Measurements from ENCODE around the gene CHRNA3.

The CHRNA3 gene

GRCh38 chr15:78663703-78664102 is 42.9 kb upstream of the CHRNA3 start:
- Histone ChIP-seq H3K4me3 (ENCODE audit: insufficient read depth in 1 of 2, low read depth in 1 of 2, low read length in 2 of 2) (no peak overlapping the region), H2BK120ac (ENCODE audit: low read depth, low read length) (no peak overlapping the region), H2AFZ (ENCODE audit: low read depth, low read length) (no peak overlapping the region), H3K27ac (ENCODE audit: low read length, poor library complexity, severe bottlenecking) (no peak overlapping the region), H3K18ac (ENCODE audit: low read depth in 1 of 2, low read length in 2 of 2) (no peak overlapping the region), H3K9me3 (ENCODE audit: control insufficient read depth, low read length) (no peaks in the 10 kb centered on the region), H3K79me1 (replicated peaks; ENCODE audit: low read length, poor library complexity, severe bottlenecking) (no peaks in the 10 kb centered on the region), H3K4me1 (ENCODE audit: control insufficient read depth, insufficient read depth, low read depth, low read length) (no peaks in the 10 kb centered on the region), H2BK15ac (ENCODE audit: low read depth, poor library complexity, severe bottlenecking) (no peak overlapping the region), H3K14ac (ENCODE audit: low read length in 2 of 2) (no peak overlapping the region), H3K4me2 (ENCODE audit: low read length, poor library complexity, severe bottlenecking) (no peak overlapping the region), H3K36me3 (ENCODE audit: control insufficient read depth in 1 of 2, insufficient read depth in 2 of 2, low read depth in 1 of 2, low read length in 2 of 2) (no peaks in the 10 kb centered on the region), H2BK5ac (ENCODE audit: low read depth, low read length, poor library complexity, severe bottlenecking) (no peak overlapping the region), H2BK12ac (ENCODE audit: low read length in 2 of 2) (no peak overlapping the region), H3K23ac (ENCODE audit: low read length in 2 of 2) (no peak overlapping the region), H4K91ac (ENCODE audit: low read length) (no peak overlapping the region), H4K8ac (ENCODE audit: low read length) (no peak overlapping the region), H3K9ac (ENCODE audit: low read length) (no peak overlapping the region), H3K4ac (ENCODE audit: low read depth in 1 of 2, low read length in 2 of 2) (no peak overlapping the region), H2AK5ac (ENCODE audit: low read length, severe bottlenecking) (no peak overlapping the region), H3K27me3 (ENCODE audit: control insufficient read depth in 1 of 2, insufficient read depth in 1 of 2, low read length in 2 of 2) (peaks cover 33 to 67% of the 10 kb centered on the region in 2 experiments)
- DNase-seq: no peak
- 50% methylated on average over 1 of the region's 1 CpG for WGBS

DNA sequence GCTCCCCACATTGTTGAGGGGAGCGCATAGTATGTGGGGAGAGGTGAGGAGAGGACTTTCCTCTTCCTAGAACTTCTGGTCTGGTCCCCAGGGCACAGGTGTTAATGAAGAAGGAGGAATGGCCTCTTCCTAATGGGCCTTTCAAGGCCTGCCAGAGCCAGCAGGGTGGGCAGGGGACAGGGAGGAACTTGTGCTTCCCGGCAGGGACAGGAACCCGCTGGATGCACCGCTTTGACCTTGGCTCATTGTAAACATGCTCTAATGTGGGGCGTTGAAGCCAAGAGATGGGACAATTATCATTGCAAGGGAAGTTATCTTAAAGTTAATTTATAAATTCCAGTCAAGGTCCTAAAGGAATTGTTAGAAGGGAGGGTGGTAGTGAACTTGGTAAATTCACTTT is 41.2 kb upstream of the CHRNA3 start:
- Histone ChIP-seq H3K14ac (ENCODE audit: low read length in 2 of 2) (no peak overlapping the region), H2BK15ac (ENCODE audit: low read depth, poor library complexity, severe bottlenecking) (no peak overlapping the region), H3K4ac (ENCODE audit: low read depth in 1 of 2, low read length in 2 of 2) (no peak overlapping the region), H2BK5ac (ENCODE audit: low read depth, low read length, poor library complexity, severe bottlenecking) (no peak overlapping the region), H3K4me3 (ENCODE audit: insufficient read depth in 1 of 2, low read depth in 1 of 2, low read length in 2 of 2) (no peak overlapping the region), H2AK5ac (ENCODE audit: low read length, severe bottlenecking) (no peak overlapping the region), H2AFZ (ENCODE audit: low read depth, low read length) (no peak overlapping the region), H2BK12ac (ENCODE audit: low read length in 2 of 2) (no peak overlapping the region), H2BK120ac (ENCODE audit: low read depth, low read length) (no peak overlapping the region), H3K27ac (ENCODE audit: low read length, poor library complexity, severe bottlenecking) (no peak overlapping the region), H3K79me1 (replicated peaks; ENCODE audit: low read length, poor library complexity, severe bottlenecking) (no peaks in the 10 kb centered on the region), H3K4me2 (ENCODE audit: low read length, poor library complexity, severe bottlenecking) (no peak overlapping the region), H3K27me3 (ENCODE audit: control insufficient read depth in 1 of 2, insufficient read depth in 1 of 2, low read length in 2 of 2) (peaks cover 27 to 55% of the 10 kb centered on the region in 2 experiments), H3K23ac (ENCODE audit: low read length in 2 of 2) (no peak overlapping the region), H4K8ac (ENCODE audit: low read length) (no peak overlapping the region), H3K36me3 (ENCODE audit: control insufficient read depth in 1 of 2, insufficient read depth in 2 of 2, low read depth in 1 of 2, low read length in 2 of 2) (no peaks in the 10 kb centered on the region), H3K9me3 (ENCODE audit: control insufficient read depth, low read length) (no peaks in the 10 kb centered on the region), H3K18ac (ENCODE audit: low read depth in 1 of 2, low read length in 2 of 2) (no peak overlapping the region), H4K91ac (ENCODE audit: low read length) (no peak overlapping the region), H3K9ac (ENCODE audit: low read length) (no peak overlapping the region), H3K4me1 (ENCODE audit: control insufficient read depth, insufficient read depth, low read depth, low read length) (no peaks in the 10 kb centered on the region)
- DNase-seq: no peak
- WGBS: 80% methylated on average over 5 of the region's 5 CpGs

DNA sequence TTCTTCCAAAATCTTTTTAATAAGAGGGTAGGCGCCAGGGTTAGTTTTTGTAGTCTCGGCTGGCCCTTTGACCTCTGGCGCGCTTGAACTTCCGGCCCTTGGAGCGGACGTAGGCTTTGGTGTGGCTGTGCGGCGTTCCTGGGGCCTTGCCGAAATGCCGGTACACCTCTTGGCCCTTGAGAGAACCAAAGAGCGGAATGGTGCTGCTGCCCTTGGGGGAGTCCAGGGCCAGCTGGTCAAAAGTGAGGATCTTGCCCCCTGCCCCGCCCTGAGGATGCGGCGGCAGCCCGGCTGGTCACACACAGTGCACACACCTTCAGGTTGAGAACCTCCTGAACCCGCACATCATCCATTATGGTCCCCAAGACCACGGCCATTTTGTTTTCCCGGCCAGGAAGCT is 40.2 kb upstream of the CHRNA3 start:
- Histone ChIP-seq H2BK5ac (ENCODE audit: low read depth, low read length, poor library complexity, severe bottlenecking) (no peak overlapping the region), H2AK5ac (ENCODE audit: low read length, severe bottlenecking) (no peak overlapping the region), H2BK12ac (ENCODE audit: low read length in 2 of 2) (no peak overlapping the region), H3K18ac (ENCODE audit: low read depth in 1 of 2, low read length in 2 of 2) (no peak overlapping the region), H3K14ac (ENCODE audit: low read length in 2 of 2) (no peak overlapping the region), H4K91ac (ENCODE audit: low read length) (no peak overlapping the region), H3K4me1 (ENCODE audit: control insufficient read depth, insufficient read depth, low read depth, low read length) (no peaks in the 10 kb centered on the region), H3K36me3 (ENCODE audit: control insufficient read depth in 1 of 2, insufficient read depth in 2 of 2, low read depth in 1 of 2, low read length in 2 of 2) (no peaks in the 10 kb centered on the region), H3K4ac (ENCODE audit: low read depth in 1 of 2, low read length in 2 of 2) (no peak overlapping the region), H3K4me2 (ENCODE audit: low read length, poor library complexity, severe bottlenecking) (no peak overlapping the region), H2BK120ac (ENCODE audit: low read depth, low read length) (no peak overlapping the region), H2AFZ (ENCODE audit: low read depth, low read length) (no peak overlapping the region), H4K8ac (ENCODE audit: low read length) (no peak overlapping the region), H3K23ac (ENCODE audit: low read length in 2 of 2) (no peak overlapping the region), H3K9me3 (ENCODE audit: control insufficient read depth, low read length) (no peaks in the 10 kb centered on the region), H3K9ac (ENCODE audit: low read length) (no peak overlapping the region), H3K79me1 (replicated peaks; ENCODE audit: low read length, poor library complexity, severe bottlenecking) (no peaks in the 10 kb centered on the region), H3K4me3 (ENCODE audit: insufficient read depth in 1 of 2, low read depth in 1 of 2, low read length in 2 of 2) (no peak overlapping the region), H3K27me3 (ENCODE audit: control insufficient read depth in 1 of 2, insufficient read depth in 1 of 2, low read length in 2 of 2) (peaks cover 28 to 53% of the 10 kb centered on the region in 2 experiments), H2BK15ac (ENCODE audit: low read depth, poor library complexity, severe bottlenecking) (no peak overlapping the region), H3K27ac (ENCODE audit: low read length, poor library complexity, severe bottlenecking) (no peak overlapping the region)
- no peak for DNase-seq
- 96% methylated on average over 19 of the region's 19 CpGs for WGBS

DNA sequence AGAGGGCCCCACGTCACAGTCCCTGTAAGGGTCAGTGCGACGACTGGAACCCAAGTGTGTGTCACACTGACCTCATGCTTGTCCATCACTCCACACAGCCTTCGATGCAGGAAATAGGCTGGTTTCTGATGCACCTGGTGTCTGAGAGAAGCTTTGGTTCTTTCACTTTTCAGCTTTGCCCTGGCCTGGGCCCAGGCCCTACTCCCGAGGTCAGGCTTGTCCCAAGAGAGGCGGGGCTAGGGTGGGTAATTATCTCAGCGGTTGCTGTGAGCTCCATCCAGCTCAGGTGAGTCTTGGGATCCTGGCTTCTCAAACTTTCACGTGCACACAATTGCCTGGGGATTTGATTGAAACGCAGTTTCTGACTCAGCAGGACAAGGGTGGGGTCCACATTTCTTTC is 39.8 kb upstream of the CHRNA3 start:
- Histone ChIP-seq H3K4me1 (ENCODE audit: control insufficient read depth, insufficient read depth, low read depth, low read length) (no peaks in the 10 kb centered on the region), H3K9me3 (ENCODE audit: control insufficient read depth, low read length) (no peaks in the 10 kb centered on the region), H4K91ac (ENCODE audit: low read length) (no peak overlapping the region), H3K4ac (ENCODE audit: low read depth in 1 of 2, low read length in 2 of 2) (no peak overlapping the region), H2BK12ac (ENCODE audit: low read length in 2 of 2) (no peak overlapping the region), H3K4me3 (ENCODE audit: insufficient read depth in 1 of 2, low read depth in 1 of 2, low read length in 2 of 2) (no peak overlapping the region), H3K79me1 (replicated peaks; ENCODE audit: low read length, poor library complexity, severe bottlenecking) (no peaks in the 10 kb centered on the region), H3K9ac (ENCODE audit: low read length) (no peak overlapping the region), H2BK15ac (ENCODE audit: low read depth, poor library complexity, severe bottlenecking) (no peak overlapping the region), H2AFZ (ENCODE audit: low read depth, low read length) (no peak overlapping the region), H3K4me2 (ENCODE audit: low read length, poor library complexity, severe bottlenecking) (no peak overlapping the region), H3K23ac (ENCODE audit: low read length in 2 of 2) (no peak overlapping the region), H3K27me3 (ENCODE audit: control insufficient read depth in 1 of 2, insufficient read depth in 1 of 2, low read length in 2 of 2) (peaks cover 28 to 48% of the 10 kb centered on the region in 2 experiments), H2BK120ac (ENCODE audit: low read depth, low read length) (no peak overlapping the region), H2BK5ac (ENCODE audit: low read depth, low read length, poor library complexity, severe bottlenecking) (no peak overlapping the region), H4K8ac (ENCODE audit: low read length) (no peak overlapping the region), H3K27ac (ENCODE audit: low read length, poor library complexity, severe bottlenecking) (no peak overlapping the region), H3K18ac (ENCODE audit: low read depth in 1 of 2, low read length in 2 of 2) (no peak overlapping the region), H3K36me3 (ENCODE audit: control insufficient read depth in 1 of 2, insufficient read depth in 2 of 2, low read depth in 1 of 2, low read length in 2 of 2) (no peaks in the 10 kb centered on the region), H3K14ac (ENCODE audit: low read length in 2 of 2) (no peak overlapping the region), H2AK5ac (ENCODE audit: low read length, severe bottlenecking) (no peak overlapping the region)
- DNase-seq: no peak
- WGBS: 67% methylated on average over 9 of the region's 9 CpGs

Measured in mesenchymal stem cell (in vitro differentiated cells and primary cell).